ENCODE results near the gene TRAK2.

DNA sequence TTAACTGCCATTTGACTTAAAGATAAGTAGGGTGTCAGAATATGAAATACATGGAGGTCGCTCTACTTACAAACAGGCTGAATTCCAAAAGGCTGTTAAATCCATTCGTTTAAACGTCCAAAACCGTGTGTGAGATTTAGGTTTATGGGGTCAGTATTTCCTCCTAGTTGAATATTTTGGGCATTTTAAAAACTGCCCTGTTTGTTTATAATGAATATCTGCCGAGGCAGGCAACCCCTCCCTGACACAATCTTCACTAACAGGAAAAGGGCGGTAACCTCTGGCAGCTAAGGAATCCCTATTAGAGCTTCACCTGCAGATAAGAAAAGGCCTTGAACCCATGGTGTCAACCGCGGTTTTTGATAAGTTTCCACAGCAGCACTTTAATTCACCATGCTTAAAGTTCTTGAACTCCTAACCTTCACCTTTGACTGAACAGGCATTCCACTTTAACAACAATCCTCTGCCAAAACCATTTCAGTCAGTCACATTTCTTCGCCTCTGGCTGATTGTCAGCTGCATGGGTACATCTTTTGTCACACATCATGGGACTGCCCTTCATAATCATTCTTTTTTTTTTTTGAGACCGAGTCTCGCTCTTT, 17.8 kb downstream of the TRAK2 start:
- TF ChIP-seq, protein P1, sequence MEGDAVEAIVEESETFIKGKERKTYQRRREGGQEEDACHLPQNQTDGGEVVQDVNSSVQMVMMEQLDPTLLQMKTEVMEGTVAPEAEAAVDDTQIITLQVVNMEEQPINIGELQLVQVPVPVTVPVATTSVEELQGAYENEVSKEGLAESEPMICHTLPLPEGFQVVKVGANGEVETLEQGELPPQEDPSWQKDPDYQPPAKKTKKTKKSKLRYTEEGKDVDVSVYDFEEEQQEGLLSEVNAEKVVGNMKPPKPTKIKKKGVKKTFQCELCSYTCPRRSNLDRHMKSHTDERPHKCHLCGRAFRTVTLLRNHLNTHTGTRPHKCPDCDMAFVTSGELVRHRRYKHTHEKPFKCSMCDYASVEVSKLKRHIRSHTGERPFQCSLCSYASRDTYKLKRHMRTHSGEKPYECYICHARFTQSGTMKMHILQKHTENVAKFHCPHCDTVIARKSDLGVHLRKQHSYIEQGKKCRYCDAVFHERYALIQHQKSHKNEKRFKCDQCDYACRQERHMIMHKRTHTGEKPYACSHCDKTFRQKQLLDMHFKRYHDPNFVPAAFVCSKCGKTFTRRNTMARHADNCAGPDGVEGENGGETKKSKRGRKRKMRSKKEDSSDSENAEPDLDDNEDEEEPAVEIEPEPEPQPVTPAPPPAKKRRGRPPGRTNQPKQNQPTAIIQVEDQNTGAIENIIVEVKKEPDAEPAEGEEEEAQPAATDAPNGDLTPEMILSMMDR (conservative IDR thresholded peaks at IDR 0.05): no peak
- TF ChIP-seq ZFX (IDR thresholded peaks at IDR 0.05): no peak

Measured in C4-2B (cell line).